Brain microvascular endothelial cell (primary cell): ENCODE data around the gene OR7A5.

ENCODE experiments used
- DNase-seq: peaks from one replicate; pipeline ENCODE4 v3.0.0-alpha.2; 2020
- H3K27ac ChIP-seq: fragments of 250-450 bp; sonication (Bioruptor Pico); 2 replicates; pipeline ENCODE4 v1.5.1; 2020; ENCODE audit warnings: mild to moderate bottlenecking, moderate library complexity
- H3K27me3 ChIP-seq: fragments of 250-450 bp; sonication (Bioruptor Pico); replicated peaks from 2 replicates; pipeline ENCODE4 v1.5.1; 2020; ENCODE audit warnings: mild to moderate bottlenecking
- H3K36me3 ChIP-seq: fragments of 250-450 bp; sonication (Bioruptor Pico); replicated peaks from 2 replicates; pipeline ENCODE4 v1.5.1; 2020; ENCODE audit warnings: mild to moderate bottlenecking
- H3K4me3 ChIP-seq: 2 replicates; pipeline ENCODE4 v1.5.1; 2011; ENCODE audit warnings: low read depth, mild to moderate bottlenecking, control low read depth, low read length, moderate library complexity
- in situ Hi-C: cut with HindIII; loops from 2 replicates; pipeline ENCODE4 v1.10.0; 2017; ENCODE audit warnings: low sequenced_read_pairs, low pct_ligation_motif_present
- TF ChIP-seq, protein P1 (sequence below): IDR thresholded peaks from 2 replicates; pipeline ENCODE4 v1.5.1; 2011; ENCODE audit warnings: low read depth, mild to moderate bottlenecking, moderate library complexity, low read length, control low read depth, inconsistent platforms; ENCODE audit errors: missing control alignments

OR7A5 gene

DNA sequence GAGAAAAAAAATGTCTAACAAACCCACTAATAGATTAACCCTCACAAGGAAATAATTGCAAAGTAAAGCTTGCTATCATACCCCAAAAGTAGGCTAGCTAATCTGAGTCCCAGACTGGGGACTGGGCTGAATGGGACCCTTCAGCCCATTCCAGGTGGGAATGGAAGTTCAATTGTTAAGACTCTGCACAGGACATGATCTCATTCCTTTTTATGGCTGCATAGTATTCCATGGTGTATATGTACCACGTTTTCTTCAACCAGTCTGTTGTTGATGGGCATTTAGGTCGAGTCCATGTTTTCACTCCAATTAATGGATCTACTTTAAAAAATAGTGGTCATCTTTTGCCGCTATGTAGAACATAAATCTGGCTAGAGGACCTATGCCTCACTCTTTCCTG lies 17.9 kb downstream of the OR7A5 start:
- no peaks in the 10 kb centered on the region for H3K36me3 ChIP-seq
- H3K27ac ChIP-seq: no peak overlapping the region
- in situ Hi-C loops: no loop called here
- no peak for DNase-seq
- no peaks in the 10 kb centered on the region for H3K27me3 ChIP-seq
- no peak overlapping the region for H3K4me3 ChIP-seq
- TF ChIP-seq, protein P1, sequence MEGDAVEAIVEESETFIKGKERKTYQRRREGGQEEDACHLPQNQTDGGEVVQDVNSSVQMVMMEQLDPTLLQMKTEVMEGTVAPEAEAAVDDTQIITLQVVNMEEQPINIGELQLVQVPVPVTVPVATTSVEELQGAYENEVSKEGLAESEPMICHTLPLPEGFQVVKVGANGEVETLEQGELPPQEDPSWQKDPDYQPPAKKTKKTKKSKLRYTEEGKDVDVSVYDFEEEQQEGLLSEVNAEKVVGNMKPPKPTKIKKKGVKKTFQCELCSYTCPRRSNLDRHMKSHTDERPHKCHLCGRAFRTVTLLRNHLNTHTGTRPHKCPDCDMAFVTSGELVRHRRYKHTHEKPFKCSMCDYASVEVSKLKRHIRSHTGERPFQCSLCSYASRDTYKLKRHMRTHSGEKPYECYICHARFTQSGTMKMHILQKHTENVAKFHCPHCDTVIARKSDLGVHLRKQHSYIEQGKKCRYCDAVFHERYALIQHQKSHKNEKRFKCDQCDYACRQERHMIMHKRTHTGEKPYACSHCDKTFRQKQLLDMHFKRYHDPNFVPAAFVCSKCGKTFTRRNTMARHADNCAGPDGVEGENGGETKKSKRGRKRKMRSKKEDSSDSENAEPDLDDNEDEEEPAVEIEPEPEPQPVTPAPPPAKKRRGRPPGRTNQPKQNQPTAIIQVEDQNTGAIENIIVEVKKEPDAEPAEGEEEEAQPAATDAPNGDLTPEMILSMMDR: no peak

DNA sequence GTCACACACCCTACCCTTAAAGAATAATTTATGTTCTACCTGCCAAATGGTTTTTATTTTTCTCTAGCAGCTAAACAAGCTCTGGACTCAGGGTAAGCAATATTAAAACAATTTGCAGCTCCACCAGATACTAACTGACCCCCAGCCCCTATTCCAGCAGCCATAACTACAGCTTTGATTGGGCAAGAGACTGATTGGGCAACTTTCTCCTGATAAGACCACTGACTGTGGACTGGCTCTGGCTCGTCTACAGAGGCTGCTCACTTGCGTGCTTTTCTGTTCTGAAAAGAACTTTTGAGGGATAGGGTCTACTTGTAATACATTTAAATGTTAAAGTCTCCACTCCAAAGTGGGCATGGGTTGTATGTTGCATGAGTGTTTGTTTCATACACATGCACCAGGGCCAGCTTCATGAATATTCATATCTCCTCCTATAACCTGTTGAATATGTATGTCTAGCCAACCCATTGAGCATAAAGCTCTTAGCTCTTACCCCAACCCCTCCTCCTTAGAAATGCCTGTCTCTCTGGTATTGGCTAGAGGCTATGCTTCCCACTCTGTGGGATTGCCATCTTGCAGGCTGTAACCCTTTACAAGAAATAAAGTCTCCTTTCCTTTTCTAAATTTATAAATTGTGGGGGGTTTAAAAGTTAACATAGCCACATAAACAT lies 19.9 kb downstream of the OR7A5 start:
- no peak for DNase-seq
- Histone ChIP-seq H3K4me3 (no peak overlapping the region), H3K27ac (no peak overlapping the region), H3K27me3 (no peaks in the 10 kb centered on the region), H3K36me3 (no peaks in the 10 kb centered on the region)
- TF ChIP-seq, protein P1: no peak
- in situ Hi-C loops: no loop called here

DNA sequence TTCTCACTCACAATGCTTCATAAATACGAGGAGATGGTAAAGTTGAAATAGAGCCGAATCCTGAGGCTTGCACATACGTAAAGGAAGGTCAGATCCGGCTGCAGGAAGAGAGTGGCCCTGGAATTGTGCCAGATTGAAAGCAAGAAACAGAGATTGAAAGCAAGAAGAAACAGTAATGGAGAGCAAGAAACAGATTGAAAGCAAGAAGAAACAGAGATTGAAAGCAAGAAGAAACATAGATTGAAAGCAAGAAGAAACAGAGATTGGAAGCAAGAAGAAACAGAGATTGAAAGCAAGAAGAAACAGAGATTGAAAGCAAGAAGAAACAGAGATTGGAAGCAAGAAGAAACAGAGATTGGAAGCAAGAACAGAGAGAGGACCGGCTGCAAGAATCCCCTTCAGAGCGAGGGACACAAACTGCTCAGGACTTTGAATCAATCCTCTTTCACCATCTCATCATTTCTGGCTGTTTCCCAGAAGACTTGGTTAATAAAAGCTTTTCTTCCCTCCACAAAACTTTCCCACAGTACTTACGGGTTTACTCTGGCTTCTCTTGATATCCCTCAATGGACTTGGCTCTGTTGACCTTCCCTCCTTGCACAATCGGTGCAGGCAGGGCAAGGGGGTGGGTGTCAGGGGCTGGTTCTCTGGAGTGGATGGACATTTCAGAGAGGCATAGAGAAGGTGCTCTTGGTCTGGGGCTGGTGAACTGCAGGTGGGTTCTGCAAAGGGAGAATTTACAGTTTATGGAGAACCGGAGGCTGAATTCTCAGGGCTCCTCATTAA lies 25.5 kb downstream of the OR7A5 start:
- in situ Hi-C loops: no loop called here
- H3K27me3 ChIP-seq: no peaks in the 10 kb centered on the region
- no peak overlapping the region for H3K27ac ChIP-seq
- no peak for DNase-seq
- no peak overlapping the region for H3K4me3 ChIP-seq
- TF ChIP-seq, protein P1: no peak
- no peaks in the 10 kb centered on the region for H3K36me3 ChIP-seq

DNA sequence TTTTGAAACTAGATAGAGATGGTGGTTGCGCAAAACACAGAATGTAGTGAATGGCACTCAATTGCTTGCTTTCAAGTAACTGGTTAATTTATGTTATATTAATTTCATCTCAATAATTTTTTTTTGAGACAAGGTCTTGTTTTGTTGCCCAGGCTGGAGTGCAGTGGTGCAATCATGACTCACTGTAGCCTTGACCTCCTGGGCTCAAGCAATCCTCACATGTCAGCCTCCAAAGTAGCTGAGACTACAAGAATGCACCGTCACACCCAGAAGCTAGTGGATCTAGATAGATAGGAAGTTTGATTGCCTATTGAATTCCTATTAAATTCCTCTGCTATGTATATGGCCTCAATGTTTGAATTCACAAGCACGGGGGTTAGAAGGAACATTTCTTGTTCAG lies 30.2 kb downstream of the OR7A5 start:
- no peak overlapping the region for H3K27ac ChIP-seq
- H3K4me3 ChIP-seq: no peak overlapping the region
- no peaks in the 10 kb centered on the region for H3K27me3 ChIP-seq
- DNase-seq: no peak
- TF ChIP-seq, protein P1: no peak
- in situ Hi-C loops: no loop called here
- no peaks in the 10 kb centered on the region for H3K36me3 ChIP-seq

DNA sequence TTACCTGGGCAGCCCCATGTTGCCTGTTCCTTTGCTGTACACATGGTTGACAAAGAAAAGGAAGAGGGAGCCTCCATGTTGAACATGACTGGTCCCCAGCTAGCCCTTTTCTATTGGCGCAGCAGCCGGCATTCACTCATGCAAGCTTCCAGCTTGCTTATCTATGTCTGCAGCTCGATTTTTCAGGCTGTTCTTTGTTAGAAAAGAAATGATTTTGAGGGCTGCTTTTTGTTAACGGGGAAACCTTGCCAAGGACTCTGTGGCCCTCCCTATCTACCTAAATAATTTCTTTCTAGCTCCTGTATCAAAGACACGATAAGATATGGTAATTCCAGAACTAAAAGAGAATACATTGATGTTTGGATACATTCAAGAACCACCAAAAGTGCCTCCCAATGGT lies 36.2 kb downstream of the OR7A5 start:
- DNase-seq: no peak
- H3K4me3 ChIP-seq: no peak overlapping the region
- H3K27ac ChIP-seq: no peak overlapping the region
- H3K36me3 ChIP-seq: no peaks in the 10 kb centered on the region
- no peaks in the 10 kb centered on the region for H3K27me3 ChIP-seq
- in situ Hi-C loops: no loop called here
- TF ChIP-seq, protein P1: no peak
